ENCODE measurements around the gene PAIP1.
A peak's percentile ranks its signal among the peaks of the same experiment; 100 is the strongest.
"Not testable (repeated sequence)": the region's sequence is repeated elsewhere in the genome, so short reads cannot be mapped to it uniquely, and the experiment has no call there.

PAIP1 gene

GRCh38 chr5:43556857-43557542 lies at the start of gene PAIP1:
Gene PAIP1, minus strand, starts transcription at chr5:43557077. Its CDS starts 231 bp downstream, at chr5:43556846.
- peak; percentile 71 for DNase-seq

- DNase-seq: no peak
Measured at GRCh38 chr5:43606351-43606750, 49.5 kb upstream of the PAIP1 start.

- no peak for DNase-seq
Measured at GRCh38 chr5:43604699-43605098, 47.8 kb upstream of the PAIP1 start.

- DNase-seq: peak; percentile 25
Measured at GRCh38 chr5:43603344-43604217, 46.7 kb upstream of the PAIP1 start.

- peak; percentile 59 for DNase-seq
Measured at GRCh38 chr5:43602461-43603343, 45.8 kb upstream of the PAIP1 start, which contains the start of gene NNT. Gene NNT, plus strand, starts transcription at chr5:43603180. Its CDS starts 6,016 bp downstream, at chr5:43609196.

- DNase-seq: peak; percentile 57
Measured at GRCh38 chr5:43601454-43602260, 44.8 kb upstream of the PAIP1 start.

- not testable (repeated sequence) for DNase-seq
Measured at GRCh38 chr5:43598927-43599326, 42.0 kb upstream of the PAIP1 start.

- DNase-seq: no peak
Measured at GRCh38 chr5:43592363-43592762, 35.5 kb upstream of the PAIP1 start.

- DNase-seq: no peak
Measured at GRCh38 chr5:43590700-43591099, 33.8 kb upstream of the PAIP1 start.

- no peak for DNase-seq
Measured at GRCh38 chr5:43589310-43589709, 32.4 kb upstream of the PAIP1 start.

- no peak for DNase-seq
Measured at GRCh38 chr5:43588842-43589241, 32.0 kb upstream of the PAIP1 start.

- DNase-seq: no peak
Measured at GRCh38 chr5:43584166-43584699, 27.4 kb upstream of the PAIP1 start.

GRCh38 chr5:43583724-43584123 lies 26.8 kb upstream of the PAIP1 start:
- DNase-seq: no peak

- no peak for DNase-seq
Measured at GRCh38 chr5:43582082-43583005, 25.5 kb upstream of the PAIP1 start.

- no peak for DNase-seq
Measured at GRCh38 chr5:43581398-43581797, 24.5 kb upstream of the PAIP1 start.

- DNase-seq: not testable (repeated sequence)
Measured at GRCh38 chr5:43580402-43581210, 23.7 kb upstream of the PAIP1 start.

- no peak for DNase-seq
Measured at GRCh38 chr5:43573058-43573457, 16.2 kb upstream of the PAIP1 start.

GRCh38 chr5:43572357-43572756 lies 15.5 kb upstream of the PAIP1 start:
- DNase-seq: no peak

- no peak for DNase-seq
Measured at GRCh38 chr5:43571237-43571636, 14.4 kb upstream of the PAIP1 start.
